GM23338 (cell line): ENCODE results near the gene MUC13. TPM values are rescaled to one million over a fixed set of nuclear protein-coding genes. Genes with fewer than 3 reads are reported as not detected.

Experiments
- JUNB ChIP-seq: IDR thresholded peaks from one replicate; pipeline ENCODE4 v1.6.1; 2016; ENCODE audit warnings: antibody characterized with exemption; ENCODE audit not compliant: unreplicated experiment
- polyA plus RNA-seq: library from polyadenylated mRNA; unstranded; fragments of >200 nt; fragmentation: Nextera tagmentation; extraction: Ambion mirVana; gene quantifications from 2 replicates; pipeline ENCODE4 v1.2.1, GENCODE V29; 2016
- total RNA-seq: library from RNA; depleted of rRNA; stranded (reverse); fragments of >200 nt; shearing (Covaris generic); gene quantifications from 2 replicates; pipeline ENCODE4 v1.2.3, GENCODE V29; 2014; rRNA removed
- TF ChIP-seq, protein P1 (sequence below): IDR thresholded peaks from one replicate; pipeline ENCODE4 v1.6.1; 2018; ENCODE audit warnings: antibody characterized with exemption; ENCODE audit not compliant: unreplicated experiment

MUC13 gene
- total and polyA plus RNA-seq, 2 experiments from 2014 or later = not detected

- TF ChIP-seq, protein P1, sequence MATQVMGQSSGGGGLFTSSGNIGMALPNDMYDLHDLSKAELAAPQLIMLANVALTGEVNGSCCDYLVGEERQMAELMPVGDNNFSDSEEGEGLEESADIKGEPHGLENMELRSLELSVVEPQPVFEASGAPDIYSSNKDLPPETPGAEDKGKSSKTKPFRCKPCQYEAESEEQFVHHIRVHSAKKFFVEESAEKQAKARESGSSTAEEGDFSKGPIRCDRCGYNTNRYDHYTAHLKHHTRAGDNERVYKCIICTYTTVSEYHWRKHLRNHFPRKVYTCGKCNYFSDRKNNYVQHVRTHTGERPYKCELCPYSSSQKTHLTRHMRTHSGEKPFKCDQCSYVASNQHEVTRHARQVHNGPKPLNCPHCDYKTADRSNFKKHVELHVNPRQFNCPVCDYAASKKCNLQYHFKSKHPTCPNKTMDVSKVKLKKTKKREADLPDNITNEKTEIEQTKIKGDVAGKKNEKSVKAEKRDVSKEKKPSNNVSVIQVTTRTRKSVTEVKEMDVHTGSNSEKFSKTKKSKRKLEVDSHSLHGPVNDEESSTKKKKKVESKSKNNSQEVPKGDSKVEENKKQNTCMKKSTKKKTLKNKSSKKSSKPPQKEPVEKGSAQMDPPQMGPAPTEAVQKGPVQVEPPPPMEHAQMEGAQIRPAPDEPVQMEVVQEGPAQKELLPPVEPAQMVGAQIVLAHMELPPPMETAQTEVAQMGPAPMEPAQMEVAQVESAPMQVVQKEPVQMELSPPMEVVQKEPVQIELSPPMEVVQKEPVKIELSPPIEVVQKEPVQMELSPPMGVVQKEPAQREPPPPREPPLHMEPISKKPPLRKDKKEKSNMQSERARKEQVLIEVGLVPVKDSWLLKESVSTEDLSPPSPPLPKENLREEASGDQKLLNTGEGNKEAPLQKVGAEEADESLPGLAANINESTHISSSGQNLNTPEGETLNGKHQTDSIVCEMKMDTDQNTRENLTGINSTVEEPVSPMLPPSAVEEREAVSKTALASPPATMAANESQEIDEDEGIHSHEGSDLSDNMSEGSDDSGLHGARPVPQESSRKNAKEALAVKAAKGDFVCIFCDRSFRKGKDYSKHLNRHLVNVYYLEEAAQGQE = no peak
- TF ChIP-seq JUNB = no peak
Observed at GRCh38 chr3:124856677-124857076, 77.9 kb downstream of the MUC13 start (continued).

Other genes with a start within 250 kb of the MUC13 start
- gene UMPS, start 204.3 kb downstream of the MUC13 start, total RNA-seq = 48.8 and 50.9 TPM in 2 replicates
- gene UMPS, start 204.3 kb downstream of the MUC13 start, polyA plus RNA-seq = 40.2 and 44.1 TPM in 2 replicates
- 242 and 269 TPM in 2 replicates for gene ITGB5, start 47.4 kb downstream of the MUC13 start, total RNA-seq
- gene ITGB5, start 47.4 kb downstream of the MUC13 start, polyA plus RNA-seq = 63.6 and 68.2 TPM in 2 replicates
- 8.8 and 17.0 TPM in 2 replicates for gene HEG1, start 121.2 kb upstream of the MUC13 start, total RNA-seq
- 1.8 and 1.9 TPM in 2 replicates for gene HEG1, start 121.2 kb upstream of the MUC13 start, polyA plus RNA-seq